ENCODE data around the gene TBC1D5.
"Not testable (repeated sequence)": the region's sequence is repeated elsewhere in the genome, so short reads cannot be mapped to it uniquely, and the experiment has no call there.

TBC1D5 gene

DNA sequence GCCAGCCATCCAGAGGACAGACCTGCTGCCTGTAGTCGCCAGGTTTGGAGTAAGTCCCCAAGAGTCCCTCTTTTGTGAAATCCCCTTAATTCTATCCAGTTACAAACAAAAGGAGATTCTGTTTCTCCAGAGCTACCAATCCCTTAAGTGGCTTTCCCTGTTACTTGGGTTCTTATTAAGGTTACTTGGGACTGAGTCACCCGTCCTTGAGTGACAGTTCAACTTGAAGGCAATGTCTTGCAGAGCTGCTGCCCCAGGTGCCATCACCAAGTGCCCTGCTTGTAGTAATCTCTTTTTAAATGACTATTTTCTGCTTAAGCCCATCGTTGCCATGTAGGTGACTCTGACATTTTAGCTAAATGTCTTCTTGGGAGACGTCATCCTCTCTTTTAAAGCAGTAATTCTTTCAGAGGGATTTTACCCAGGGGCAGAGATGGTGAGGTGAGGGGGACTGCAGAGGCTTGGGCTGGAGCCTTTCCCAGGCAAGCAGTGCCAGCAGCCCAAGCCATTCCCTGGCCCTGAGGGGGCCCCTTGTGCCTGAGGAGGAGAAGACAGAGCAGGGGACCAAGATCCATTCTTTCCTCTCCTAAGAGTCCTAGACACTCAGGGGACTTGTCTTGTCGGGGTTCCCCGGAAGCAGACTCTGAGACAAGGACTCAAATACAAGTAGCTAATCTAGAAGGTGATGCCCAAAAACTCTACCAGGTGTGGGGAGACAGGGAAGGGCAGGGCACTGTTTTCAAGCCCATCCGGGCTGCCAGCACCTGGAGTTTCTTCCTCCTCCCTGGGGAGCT, 604.0 kb downstream of the TBC1D5 start:
- DNase-seq (ENCODE audit: low read depth) = no peak

DNA sequence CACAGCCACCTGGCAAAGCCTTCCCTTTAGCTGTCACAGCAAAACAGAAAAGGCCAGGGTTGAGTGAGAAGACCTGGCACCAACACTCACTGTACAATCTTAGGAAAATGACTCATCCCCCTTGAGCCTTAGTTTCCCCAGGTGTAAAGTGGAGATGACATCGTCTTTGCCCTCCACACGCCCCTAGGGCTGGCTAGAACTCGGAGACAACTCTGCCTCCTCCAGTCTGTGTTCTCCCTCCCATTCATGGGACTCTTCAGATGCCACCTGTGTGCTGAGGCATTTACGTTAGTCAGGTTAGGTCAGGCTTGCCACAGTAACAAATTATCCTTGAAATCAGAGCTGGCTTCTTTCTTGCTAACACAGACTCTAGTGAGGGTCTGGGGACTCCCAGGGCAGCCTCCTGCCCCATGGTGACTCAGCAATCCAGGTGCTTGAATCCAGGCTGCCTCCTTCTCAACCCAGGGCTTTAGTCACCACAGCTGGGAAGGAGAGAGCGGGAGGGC, 605.1 kb downstream of the TBC1D5 start:
- DNase-seq (ENCODE audit: low read depth) = no peak

DNA sequence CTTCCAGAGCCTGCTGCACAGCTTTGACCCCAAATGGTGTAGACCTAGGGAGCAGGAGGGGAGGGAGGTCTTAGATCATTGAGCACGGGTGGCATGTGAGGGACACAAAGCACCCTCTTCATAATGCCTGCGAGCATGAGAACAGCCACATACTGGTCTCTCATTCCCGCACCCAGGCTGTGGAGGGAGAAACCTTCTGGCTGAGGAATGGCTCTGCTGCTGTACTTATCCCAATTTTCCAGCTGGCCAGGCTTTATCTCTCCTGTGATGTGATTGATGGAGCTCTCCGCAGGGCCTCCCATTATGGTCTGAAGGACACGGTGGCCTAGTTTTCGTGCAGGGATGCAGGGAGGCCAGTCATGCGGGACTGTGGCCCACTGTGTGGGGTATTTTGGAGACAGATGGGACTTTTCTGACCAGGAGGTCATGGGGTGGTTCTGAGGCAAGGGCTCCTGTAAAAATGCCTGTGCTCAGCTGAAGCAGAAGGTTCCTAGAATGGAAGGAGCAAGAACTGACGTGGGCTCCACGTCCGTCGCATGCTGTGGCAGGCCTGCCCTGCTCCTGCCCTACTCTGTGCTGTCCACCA, 606.2 kb downstream of the TBC1D5 start:
- DNase-seq (ENCODE audit: low read depth) = no peak

DNA sequence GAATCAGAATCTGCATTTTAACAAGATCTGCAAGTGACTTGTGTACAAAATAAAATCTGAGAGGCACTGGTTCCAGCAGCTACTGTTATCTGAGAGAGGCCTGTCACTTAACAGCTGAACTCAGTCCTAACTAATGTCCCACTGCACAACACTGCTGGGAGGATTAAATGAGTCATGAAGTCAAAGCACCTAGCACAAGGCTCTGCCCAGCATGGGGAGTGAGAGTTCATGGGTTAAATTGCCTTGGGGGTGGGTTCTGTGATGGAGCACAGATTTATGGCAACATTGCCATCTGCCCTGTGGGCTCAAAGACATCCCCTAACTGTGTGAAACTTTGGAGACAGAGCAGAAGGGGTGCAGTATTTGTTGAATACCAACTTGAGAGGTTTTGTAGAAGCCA, 606.7 kb downstream of the TBC1D5 start:
- no peak for DNase-seq (ENCODE audit: low read depth)

DNA sequence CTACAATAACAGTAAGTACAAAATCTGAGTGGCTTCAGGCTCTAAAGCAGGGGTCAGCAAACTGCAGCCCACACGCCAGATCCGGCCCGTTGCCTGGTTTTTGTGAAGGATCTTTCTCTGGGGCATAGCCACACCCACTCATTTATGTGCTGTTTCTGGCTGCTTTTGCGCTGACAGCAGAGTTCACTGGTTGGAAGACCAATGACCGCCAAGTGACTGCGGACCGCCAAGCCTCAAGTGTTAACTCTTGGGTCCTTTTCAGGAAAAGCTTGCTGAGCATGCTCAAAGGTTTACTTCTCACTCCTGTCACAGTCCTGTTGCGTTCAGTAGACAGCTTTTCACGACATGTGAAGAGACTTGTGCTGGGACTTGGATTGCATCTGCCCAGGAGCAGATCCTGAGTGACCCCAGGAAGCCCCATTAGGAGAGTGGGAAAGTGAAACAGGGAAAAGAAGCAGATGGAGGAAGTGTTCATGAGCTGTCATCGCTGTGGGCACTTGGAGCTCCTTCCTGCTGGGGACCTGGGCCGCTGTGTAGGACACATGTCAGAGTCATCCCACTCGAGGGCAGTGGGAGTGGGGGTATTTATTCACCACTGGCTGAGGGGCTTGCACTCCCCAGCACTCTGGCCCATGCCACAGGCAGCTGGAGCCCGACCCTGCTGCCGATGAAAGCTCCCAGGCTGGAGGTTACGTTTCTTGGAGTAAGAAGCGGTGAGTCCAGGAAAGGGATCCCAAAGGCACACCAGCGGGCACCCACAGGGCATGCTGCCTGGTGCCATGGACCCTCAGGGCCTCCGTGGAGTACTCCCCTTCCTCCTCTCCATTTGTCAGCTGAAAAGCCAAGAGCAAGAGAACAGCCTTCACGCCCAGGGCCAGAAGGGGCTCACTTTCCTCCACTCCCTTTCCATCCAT, 608.5 kb downstream of the TBC1D5 start:
- DNase-seq (ENCODE audit: low read depth) = no peak

DNA sequence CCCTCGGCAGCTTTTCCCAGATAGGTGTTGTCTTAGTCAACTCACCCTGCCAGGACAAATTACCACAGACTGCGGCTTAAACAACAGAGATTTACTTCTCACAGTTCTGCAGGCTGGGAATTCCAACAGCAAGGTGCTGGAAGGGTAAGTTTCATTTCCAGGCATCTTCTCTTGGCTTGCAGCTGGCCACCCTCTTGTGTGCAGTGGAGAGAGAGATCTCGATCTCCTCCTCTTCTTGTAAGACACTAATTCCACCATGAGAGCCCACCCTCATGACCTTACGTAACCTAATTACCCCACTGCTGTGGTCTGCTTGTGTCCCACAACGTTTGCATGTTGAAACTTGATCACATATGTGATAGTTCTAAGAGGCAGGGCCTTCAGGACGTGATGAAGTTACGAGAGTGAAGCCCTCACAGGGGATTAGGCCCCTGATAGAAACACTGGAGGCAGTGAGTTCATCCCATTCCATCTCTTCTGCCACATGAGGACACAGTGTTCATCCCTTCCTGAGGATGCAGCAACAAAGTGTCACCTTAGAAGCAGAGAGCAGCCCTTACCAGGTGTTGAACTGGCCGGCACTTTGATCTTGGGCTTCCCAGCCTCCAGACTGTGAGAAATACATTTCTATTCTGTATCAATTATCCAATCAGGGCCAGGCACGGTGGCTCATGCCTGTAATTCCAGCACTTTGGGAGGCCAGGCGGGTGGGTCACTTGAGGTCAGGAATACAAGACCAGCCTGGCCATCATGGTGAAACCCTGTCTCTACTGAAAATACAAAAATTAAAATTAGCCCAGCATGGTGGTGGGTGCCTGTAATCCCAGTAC, 609.9 kb downstream of the TBC1D5 start:
- no peak for DNase-seq (ENCODE audit: low read depth)

DNA sequence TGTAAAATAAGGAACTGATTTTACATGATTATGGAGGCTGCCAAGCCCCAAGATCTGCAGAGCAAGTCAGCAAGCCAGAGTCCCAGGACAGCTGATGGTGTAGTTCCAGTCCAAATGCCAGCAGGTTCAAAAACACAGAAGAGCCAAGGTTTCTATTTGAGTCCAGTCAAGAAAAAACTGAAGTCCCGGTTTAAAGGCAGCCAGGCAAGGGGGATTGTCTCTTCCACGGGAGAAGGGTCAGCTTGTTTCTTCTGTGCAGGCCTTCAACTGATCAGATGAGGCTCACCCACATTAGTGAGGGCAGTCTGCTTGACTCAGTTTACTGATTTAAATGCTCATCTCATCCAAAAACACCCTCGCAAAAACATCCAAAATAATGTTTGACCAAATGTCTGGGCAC, 611.5 kb downstream of the TBC1D5 start:
- no peak for DNase-seq (ENCODE audit: low read depth)

DNA sequence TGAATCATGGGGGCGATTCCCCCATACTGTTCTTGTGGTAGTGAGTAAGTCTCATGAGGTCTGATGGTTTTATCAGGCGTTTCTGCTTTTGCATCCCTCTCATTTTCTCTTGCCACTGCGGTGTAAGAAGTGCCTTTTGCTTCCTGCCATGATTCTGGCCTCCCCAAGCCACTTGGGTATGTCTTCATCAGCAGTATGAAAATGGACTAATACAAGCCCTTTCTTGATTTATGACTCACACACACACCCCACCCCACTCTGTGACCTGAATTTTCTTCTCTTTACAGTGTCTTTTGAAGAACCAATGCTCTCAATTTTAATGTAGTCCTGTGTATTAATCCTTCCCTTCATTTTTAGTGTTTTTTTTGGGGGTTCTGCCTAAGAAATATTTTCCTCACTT, 612.9 kb downstream of the TBC1D5 start:
- no peak for DNase-seq (ENCODE audit: low read depth)

DNA sequence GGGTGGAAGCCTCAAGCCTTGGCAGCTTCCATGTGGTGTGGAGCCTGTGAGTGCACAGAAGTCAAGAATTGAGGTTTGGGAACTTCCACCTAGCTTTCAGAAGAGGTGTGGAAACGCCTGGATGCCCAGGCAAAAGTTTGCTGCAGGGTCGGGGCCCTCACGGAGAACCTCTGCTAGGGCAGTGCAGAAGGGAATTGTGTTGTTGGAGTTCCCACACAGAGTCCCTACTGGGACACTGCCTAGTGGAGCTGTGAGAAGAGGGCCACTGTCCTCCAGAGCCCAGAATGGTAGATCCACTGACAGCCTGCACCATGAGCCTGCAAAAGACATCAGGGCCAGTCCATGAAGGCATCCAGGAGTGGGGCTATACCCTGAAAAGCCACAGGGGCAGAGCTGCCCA, 613.8 kb downstream of the TBC1D5 start:
- DNase-seq (ENCODE audit: low read depth) = not testable (repeated sequence)

DNA sequence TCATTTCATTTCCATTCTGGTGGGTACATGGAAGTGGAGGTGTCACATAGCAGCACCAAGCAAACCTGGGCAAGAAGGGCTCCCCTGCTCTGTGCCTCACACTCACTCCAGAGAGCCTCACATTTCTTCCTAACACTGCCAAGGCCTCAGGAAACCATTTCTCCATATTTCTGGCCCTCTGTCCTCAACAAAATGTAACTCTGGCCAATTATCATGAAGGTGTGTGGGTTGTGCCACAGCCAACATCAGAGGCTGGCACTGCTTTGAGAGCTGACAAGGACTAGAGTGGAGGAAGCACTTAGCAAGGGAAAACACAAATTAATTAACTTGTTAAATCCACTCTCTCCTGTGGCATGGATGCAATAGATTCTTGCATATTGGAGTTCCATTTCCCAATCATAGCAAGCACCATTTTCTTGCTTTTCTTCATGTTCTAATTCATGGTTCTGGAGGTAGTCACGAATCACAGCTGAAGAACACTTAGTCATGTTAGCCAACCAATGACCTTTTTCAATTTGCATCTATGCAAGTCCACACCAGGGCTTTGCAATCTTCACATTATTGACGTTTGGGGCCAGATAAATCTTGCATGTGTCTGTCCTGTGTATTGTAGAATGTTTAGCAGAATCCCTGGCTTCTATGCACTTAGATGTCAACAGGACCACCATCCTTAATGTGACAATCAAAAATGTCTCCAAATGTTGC, 616.5 kb downstream of the TBC1D5 start:
- no peak for DNase-seq (ENCODE audit: low read depth)

DNA sequence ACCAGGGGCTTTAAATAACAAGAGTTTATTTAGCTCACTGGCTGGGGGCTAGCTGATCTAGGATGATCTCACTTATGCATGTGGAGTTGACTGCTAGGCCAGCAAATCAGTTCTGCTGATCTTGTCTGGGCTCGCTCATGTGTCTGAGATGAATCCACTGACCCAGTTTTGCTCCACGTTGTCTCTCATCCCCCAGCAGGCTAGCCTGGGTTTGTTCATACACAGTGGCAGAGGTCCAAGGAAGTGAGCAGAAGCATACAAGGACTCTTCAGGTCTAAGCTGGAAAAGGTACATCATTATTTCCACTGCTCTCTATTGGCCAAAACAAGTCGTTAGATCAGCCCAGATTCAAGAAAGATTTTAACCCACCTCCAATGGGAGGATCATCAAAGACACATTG, 619.7 kb downstream of the TBC1D5 start:
- no peak for DNase-seq (ENCODE audit: low read depth)

DNA sequence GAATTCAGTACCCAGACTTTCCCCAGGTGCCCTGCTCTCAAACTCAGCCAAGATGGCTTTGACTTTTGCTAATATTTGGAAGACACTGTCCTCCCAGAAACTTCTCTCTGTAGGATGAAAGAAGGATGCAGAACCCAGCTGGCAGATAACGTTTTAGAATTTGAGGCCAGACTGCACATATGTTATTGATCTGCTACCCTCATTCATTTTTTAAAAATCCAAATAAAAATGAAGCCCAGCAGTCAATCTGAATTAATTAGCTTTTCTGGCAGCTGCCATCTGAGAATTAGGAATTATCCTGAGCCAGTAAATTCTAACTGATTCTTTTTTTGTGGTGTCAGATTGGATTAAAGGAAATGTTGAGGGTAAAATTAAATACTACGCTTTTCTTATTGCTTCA, 621.1 kb downstream of the TBC1D5 start:
- DNase-seq (ENCODE audit: low read depth) = no peak

DNA sequence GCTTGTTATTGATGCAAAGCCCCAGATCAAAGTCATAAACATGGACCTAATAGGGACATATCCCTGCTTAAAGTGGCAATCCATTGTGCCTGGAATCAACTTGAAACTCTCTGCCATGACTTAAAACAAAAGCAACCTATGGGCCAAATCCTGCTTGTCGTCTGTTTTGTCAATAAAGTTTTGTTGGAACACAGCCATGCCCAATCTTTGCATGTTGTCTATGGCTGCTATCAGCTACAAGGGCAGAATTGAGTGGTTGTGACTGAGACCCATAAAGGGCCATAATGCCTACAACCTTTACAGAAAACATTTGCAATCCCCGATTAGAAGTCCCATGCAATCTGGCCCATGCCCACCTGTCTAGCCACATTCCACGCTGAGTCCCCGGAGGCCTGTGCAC, 622.3 kb downstream of the TBC1D5 start:
- no peak for DNase-seq (ENCODE audit: low read depth)

DNA sequence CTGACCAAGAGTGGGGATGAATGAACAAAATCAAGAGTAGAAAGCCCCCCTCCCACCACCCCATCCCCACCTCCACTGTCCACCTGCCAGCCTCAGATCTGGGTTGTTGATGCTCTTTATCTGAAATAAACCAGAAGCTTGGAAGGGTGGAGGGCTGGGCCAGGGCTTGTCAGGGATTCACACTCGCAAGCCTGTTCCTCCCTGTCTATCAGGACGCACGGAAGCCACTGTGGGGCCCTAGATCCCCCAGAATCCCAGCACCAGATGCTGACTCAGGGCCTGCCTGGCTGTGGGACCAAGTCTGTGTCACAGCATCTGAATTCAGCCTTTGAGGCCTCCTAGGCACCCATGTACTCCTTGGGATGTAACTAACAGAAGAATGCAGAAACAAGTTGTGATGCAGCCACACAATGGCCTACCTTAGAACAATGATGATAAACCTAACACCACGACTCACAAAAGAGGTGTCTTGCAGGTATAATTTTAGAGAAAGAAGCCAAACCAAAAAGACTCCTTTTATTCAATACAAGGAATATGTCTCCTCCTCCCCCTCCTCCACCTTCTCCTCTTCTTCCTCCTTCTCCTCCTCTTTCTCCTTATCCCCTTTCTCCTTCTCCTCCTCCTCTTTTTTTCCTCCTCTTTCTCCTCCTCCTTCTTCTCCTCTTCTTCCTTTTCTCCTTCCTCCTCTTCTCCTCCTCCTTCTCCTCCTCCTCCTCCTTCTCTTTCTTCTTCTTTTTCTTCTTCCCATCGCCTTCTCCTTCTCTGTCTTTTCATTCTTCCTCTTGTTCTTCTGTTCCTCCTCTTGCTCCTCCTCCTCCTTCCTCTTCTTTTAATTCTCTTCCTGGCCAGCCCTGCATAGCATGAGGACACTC, 623.0 kb downstream of the TBC1D5 start:
- no peak for DNase-seq (ENCODE audit: low read depth)

DNA sequence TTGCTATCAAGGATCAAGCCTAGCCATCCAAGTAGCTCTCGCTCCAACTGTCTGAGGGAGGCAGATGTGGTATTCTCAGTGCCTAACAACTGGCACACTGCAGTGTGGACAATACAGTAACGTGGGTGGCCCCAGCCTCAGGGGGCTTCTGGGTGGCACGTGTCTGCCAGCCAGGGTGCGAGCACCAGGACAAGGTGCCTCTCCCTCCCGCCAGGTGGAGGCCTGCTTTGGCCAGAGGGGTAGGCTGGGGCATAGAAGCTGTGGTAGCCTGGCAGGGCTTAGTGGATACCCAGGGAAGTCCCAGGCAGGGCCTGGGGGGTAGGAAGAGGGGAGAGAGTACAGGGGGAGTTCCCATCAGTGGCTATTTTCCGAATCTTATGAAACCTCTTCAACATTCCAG, 623.7 kb downstream of the TBC1D5 start:
- DNase-seq (ENCODE audit: low read depth) = no peak

DNA sequence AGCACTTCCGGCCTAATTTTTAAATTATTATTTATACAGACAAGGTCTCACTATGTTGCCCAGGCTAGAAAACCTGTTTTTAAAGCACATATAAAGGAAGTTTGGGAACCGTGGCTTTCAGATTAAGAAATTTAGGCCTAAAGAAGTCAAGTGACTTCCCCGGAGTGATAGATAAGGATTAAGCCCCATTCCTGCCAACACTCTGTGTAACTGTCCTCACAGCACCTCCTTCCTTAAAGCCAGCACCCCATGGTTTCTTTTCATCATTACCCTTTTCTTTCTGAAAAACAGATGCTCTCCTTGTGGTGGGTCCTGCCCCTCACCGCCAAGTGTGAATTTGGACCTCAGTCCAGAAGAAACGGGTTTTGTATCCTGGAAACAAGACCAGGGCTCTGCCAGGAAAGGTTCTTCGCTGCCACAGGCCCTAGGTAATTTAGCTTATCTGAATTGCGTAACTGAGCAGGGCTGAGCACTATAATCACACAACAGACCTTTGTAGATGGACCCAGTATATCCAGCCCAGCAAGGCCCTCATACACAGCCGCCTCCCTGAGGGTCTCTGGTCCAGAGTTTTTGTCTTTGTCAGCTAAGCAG, 626.3 kb downstream of the TBC1D5 start:
- no peak for DNase-seq (ENCODE audit: low read depth)

DNA sequence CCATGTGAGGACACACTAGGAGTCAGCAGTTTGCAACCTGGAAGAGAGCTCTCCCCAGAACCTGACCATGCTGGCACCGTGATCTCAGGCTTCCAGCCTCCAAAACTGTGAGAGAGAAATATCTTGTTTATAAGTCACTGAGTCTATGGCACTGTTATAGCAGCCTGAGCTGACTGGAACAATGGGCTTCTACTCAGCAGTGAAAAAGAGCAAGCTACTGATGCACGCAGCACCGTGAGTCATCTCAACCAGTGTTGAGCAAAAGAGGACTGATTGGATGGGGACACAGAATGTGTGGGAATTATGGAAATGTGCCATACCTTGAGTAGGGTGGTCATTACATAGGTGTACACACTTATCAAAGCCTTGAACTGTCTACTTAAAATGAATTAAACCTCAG, 627.2 kb downstream of the TBC1D5 start:
- no peak for DNase-seq (ENCODE audit: low read depth)

DNA sequence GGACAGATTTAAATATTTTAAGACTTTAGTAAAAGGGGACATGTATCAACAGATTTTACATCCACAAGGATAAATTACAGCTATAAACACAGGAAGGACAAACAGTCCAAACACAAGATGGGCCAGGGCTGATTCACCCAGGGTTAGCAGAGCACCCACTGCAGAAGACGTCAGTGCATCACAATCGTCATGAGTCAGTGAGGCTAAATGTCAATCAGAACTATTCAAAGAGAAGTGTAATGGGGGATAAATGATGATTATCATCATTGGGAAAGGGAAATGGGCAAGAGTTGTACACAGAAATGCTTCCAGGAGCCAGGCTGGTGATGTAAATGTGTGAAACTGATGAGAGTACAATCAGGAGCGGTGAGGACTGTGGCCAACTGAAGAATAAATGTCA, 630.8 kb downstream of the TBC1D5 start:
- DNase-seq (ENCODE audit: low read depth) = no peak

DNA sequence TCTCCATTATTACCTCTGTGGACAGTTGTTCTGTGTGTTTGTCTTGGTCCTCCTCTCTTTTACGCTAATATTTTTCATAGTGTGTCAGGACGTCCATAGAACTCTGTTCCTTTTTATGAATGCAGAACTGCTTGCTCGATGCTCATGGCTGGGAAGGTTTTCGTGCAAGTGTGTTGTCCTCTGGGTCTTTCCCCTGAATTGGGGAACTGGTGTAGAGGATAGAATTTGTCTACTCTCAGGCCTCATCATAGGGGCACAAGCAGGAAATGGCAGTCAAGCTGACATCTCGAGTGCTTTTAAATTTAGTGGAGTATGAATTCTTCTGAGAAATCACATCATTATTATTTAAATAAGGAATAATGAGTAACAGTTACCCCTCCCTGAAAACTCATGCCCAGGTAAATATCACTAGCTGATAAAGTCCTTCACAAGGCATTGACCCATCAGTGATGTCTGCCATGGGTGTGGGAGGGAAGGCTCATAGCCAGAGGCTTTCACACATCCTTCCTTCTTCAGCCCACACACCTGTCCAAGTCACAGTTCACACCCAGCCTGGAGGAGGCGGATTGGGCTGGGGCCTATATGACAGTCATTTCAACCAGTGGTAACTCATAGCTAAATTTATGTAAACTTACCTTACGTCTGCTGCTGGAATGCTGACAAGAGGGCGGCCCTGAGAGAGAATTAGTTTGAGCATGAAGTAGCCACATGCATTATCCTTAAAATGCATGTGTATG, 631.6 kb downstream of the TBC1D5 start:
- no peak for DNase-seq (ENCODE audit: low read depth)

Measured in stimulated activated CD8-positive, alpha-beta memory T cell treated with anti-CD3 and anti-CD28 coated beads, Interleukin-12 subunit alpha, Interleukin-12 subunit beta, amount 100 ng/mL, for 4 hours (primary cell).